SK-N-SH treated with all-trans-retinoic acid at 6 μM for 48 hours (cell line): ENCODE results near the gene MZB1.

Experiments used
- ATAC-seq: fragments of 200-7000 bp; cut with Tn5 transposase; 3 replicates; pipeline ENCODE4 v1.9.1; 2020; ENCODE audit warnings: mild to moderate bottlenecking, moderate library complexity
- ARNTL ChIP-seq: fragments of 450-650 bp; formaldehyde crosslinking; IDR thresholded peaks from 2 replicates; pipeline ENCODE4 v1.5.0; 2020; ENCODE audit warnings: low read depth, mild to moderate bottlenecking, moderate library complexity, borderline replicate concordance
- BACH2 ChIP-seq: fragments of 250-450 bp; sonication (Bioruptor Pico); IDR thresholded peaks from 2 replicates; pipeline ENCODE4 v1.9.0; 2021; ENCODE audit warnings: mild to moderate bottlenecking, borderline replicate concordance
- CSDC2 ChIP-seq: fragments of 250-450 bp; sonication (Bioruptor Pico); IDR thresholded peaks from 2 replicates; pipeline ENCODE4 v1.5.0; 2020; ENCODE audit warnings: mild to moderate bottlenecking, moderate library complexity
- CSRNP3 ChIP-seq: fragments of 250-450 bp; sonication (Bioruptor Pico); IDR thresholded peaks from 2 replicates; pipeline ENCODE4 v1.5.1; 2021; ENCODE audit warnings: mild to moderate bottlenecking, moderate library complexity
- GLIS3 ChIP-seq: fragments of 250-450 bp; sonication (Bioruptor Pico); IDR thresholded peaks from 2 replicates; pipeline ENCODE4 v1.5.0; 2020; ENCODE audit warnings: mild to moderate bottlenecking, moderate library complexity
- ISL1 ChIP-seq: fragments of 250-450 bp; sonication (Bioruptor Pico); IDR thresholded peaks from 2 replicates; pipeline ENCODE4 v2.1.2; 2022; ENCODE audit warnings: mild to moderate bottlenecking, moderate library complexity
- PATZ1 ChIP-seq: fragments of 250-450 bp; sonication (Bioruptor Pico); IDR thresholded peaks from 2 replicates; pipeline ENCODE4 v1.8.0; 2020; ENCODE audit warnings: mild to moderate bottlenecking, moderate library complexity, borderline replicate concordance
- PPARA ChIP-seq: fragments of 250-450 bp; sonication (Bioruptor Pico); IDR thresholded peaks from 2 replicates; pipeline ENCODE4 v1.5.0; 2020; ENCODE audit warnings: mild to moderate bottlenecking, borderline replicate concordance
- RARB ChIP-seq: fragments of 250-450 bp; sonication (Bioruptor Pico); IDR thresholded peaks from 2 replicates; pipeline ENCODE4 v1.8.0; 2021; ENCODE audit warnings: mild to moderate bottlenecking, moderate library complexity
- SNAI2 ChIP-seq: fragments of 250-450 bp; sonication (Bioruptor Pico); IDR thresholded peaks from 2 replicates; pipeline ENCODE4 v1.5.0; 2020; ENCODE audit warnings: mild to moderate bottlenecking, moderate library complexity
- TCF4 ChIP-seq: fragments of 250-450 bp; sonication (Bioruptor Pico); IDR thresholded peaks from 2 replicates; pipeline ENCODE4 v1.8.0; 2021; ENCODE audit warnings: mild to moderate bottlenecking, moderate library complexity, borderline replicate concordance
- TOX ChIP-seq: fragments of 250-450 bp; sonication (Bioruptor Pico); IDR thresholded peaks from 2 replicates; pipeline ENCODE4 v1.8.0; 2021; ENCODE audit warnings: mild to moderate bottlenecking, moderate library complexity, borderline replicate concordance
- ZC3H10 ChIP-seq: fragments of 250-450 bp; sonication (Bioruptor Pico); IDR thresholded peaks from 2 replicates; pipeline ENCODE4 v1.5.1; 2021; ENCODE audit warnings: mild to moderate bottlenecking, moderate library complexity
- ZFP3 ChIP-seq: fragments of 250-450 bp; sonication (Bioruptor Pico); IDR thresholded peaks from 2 replicates; pipeline ENCODE4 v1.5.0; 2020; ENCODE audit warnings: mild to moderate bottlenecking, moderate library complexity
- ZFP30 ChIP-seq: fragments of 450-650 bp; formaldehyde crosslinking; IDR thresholded peaks from 2 replicates; pipeline ENCODE4 v1.5.0; 2022; ENCODE audit warnings: mild to moderate bottlenecking, moderate library complexity
- ZNF565 ChIP-seq: fragments of 450-650 bp; formaldehyde crosslinking; conservative IDR thresholded peaks from 2 replicates; pipeline ENCODE4 v1.5.0; 2020; ENCODE audit warnings: low read depth, mild to moderate bottlenecking, moderate library complexity
- ZNF70 ChIP-seq: fragments of 450-650 bp; formaldehyde crosslinking; IDR thresholded peaks from 2 replicates; pipeline ENCODE4 v1.5.0; 2020; ENCODE audit warnings: mild to moderate bottlenecking, moderate library complexity
- ZNF8 ChIP-seq: fragments of 450-650 bp; formaldehyde crosslinking; IDR thresholded peaks from 2 replicates; pipeline ENCODE4 v1.5.0; 2020; ENCODE audit warnings: mild to moderate bottlenecking, moderate library complexity
- TF ChIP-seq, protein P1 (sequence below): fragments of 250-450 bp; sonication (Bioruptor Pico); IDR thresholded peaks from 2 replicates; pipeline ENCODE4 v1.5.1; 2020; ENCODE audit warnings: low read depth, mild to moderate bottlenecking, moderate library complexity
- TF ChIP-seq, protein P2 (sequence below): fragments of 250-450 bp; sonication (Bioruptor Pico); IDR thresholded peaks from 2 replicates; pipeline ENCODE4 v1.8.0; 2021; ENCODE audit warnings: low read depth, mild to moderate bottlenecking, moderate library complexity, borderline replicate concordance
- TF ChIP-seq, protein P3 (sequence below): fragments of 250-450 bp; sonication (Bioruptor Pico); IDR thresholded peaks from 2 replicates; pipeline ENCODE4 v1.5.0; 2020; ENCODE audit warnings: mild to moderate bottlenecking, moderate library complexity

Gene MZB1

DNA sequence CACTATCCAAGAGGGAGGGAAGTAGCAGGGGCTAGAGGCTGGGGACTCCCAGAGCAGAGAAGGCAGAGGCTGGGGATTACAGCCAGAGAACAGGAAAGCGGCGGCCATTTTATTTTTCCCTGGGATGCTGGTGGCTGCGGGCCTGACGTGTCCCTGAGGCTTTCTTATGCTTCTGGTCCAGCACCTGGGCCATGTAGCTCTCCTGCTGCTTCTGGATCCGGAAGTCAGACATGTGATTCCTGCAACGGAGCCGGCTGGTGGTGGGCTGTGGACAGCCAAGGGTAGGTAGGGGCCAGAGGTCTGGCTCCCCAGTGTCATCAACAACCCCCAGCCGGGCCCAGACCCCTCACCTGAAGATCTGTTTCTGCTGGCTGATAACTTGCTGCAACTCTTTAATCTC, 7.0 kb upstream of the MZB1 start:
- ATAC-seq: no peak
- no peak for TF ChIP-seq ZFP3 (CRISPR knock-in tag)
- no peak for TF ChIP-seq GLIS3
- no peak for TF ChIP-seq ZNF70 (CRISPR knock-in tag)
- no peak for TF ChIP-seq TOX (CRISPR knock-in tag)
- no peak for TF ChIP-seq PATZ1 (CRISPR knock-in tag)
- TF ChIP-seq PPARA (CRISPR knock-in tag): no peak
- no peak for TF ChIP-seq CSRNP3 (CRISPR knock-in tag)
- no peak for TF ChIP-seq ZFP30 (CRISPR knock-in tag)
- no peak for TF ChIP-seq ZNF8
- TF ChIP-seq CSDC2 (CRISPR knock-in tag): no peak
- no peak for TF ChIP-seq ARNTL (CRISPR knock-in tag)
- no peak for TF ChIP-seq ISL1 (CRISPR knock-in tag)
- TF ChIP-seq, protein P1, sequence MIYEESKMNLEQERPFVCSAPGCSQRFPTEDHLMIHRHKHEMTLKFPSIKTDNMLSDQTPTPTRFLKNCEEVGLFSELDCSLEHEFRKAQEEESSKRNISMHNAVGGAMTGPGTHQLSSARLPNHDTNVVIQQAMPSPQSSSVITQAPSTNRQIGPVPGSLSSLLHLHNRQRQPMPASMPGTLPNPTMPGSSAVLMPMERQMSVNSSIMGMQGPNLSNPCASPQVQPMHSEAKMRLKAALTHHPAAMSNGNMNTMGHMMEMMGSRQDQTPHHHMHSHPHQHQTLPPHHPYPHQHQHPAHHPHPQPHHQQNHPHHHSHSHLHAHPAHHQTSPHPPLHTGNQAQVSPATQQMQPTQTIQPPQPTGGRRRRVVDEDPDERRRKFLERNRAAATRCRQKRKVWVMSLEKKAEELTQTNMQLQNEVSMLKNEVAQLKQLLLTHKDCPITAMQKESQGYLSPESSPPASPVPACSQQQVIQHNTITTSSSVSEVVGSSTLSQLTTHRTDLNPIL (CRISPR knock-in tag): no peak
- TF ChIP-seq, protein P2, sequence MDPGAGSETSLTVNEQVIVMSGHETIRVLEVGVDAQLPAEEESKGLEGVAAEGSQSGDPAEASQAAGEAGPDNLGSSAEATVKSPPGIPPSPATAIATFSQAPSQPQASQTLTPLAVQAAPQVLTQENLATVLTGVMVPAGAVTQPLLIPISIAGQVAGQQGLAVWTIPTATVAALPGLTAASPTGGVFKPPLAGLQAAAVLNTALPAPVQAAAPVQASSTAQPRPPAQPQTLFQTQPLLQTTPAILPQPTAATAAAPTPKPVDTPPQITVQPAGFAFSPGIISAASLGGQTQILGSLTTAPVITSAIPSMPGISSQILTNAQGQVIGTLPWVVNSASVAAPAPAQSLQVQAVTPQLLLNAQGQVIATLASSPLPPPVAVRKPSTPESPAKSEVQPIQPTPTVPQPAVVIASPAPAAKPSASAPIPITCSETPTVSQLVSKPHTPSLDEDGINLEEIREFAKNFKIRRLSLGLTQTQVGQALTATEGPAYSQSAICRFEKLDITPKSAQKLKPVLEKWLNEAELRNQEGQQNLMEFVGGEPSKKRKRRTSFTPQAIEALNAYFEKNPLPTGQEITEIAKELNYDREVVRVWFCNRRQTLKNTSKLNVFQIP (CRISPR knock-in tag): no peak
- TF ChIP-seq SNAI2 (CRISPR knock-in tag): no peak
- no peak for TF ChIP-seq ZC3H10 (CRISPR knock-in tag)

DNA sequence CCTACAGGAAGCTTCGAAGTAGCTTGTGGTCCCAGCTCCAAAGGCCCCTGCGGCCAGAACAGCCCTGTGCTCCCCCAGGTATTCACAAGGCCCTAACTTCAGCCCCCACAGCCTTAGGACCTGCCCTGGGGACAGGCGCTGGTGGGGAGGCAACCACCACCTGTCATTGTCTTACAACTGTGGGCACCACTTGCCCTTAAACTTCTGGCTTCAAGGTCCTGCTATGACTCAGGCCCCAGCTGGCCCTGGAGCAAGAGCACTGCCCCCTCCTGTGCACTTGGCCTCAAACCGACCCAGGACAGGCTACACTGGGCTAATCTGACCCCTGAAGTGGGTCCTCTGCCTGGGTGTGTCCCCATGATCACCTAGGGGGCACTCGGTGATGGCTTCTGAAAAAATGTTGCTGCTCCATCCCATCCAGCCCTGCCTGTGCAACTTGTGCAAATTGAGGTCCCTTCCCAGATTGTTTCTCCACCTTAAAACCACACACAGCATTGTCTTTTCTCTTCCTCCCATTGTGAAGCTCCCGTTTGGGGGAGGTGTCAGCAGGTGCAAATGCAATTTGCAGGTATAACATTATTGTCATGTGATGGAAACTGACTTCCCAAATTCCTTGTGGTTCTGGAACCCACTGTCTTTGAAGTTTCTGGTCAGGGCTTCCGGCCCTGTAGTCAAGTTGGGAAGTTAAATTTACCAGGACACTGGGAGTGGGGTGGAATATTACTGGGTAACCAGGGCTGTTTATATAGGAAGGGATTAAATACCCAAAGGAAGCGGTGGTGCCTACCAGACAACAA, 6.3 kb upstream of the MZB1 start:
- TF ChIP-seq RARB (CRISPR knock-in tag) (no peak), ZFP30 (CRISPR knock-in tag) (no peak), TCF4 (CRISPR knock-in tag) (no peak), ISL1 (CRISPR knock-in tag) (no peak), ZC3H10 (CRISPR knock-in tag) (no peak), SNAI2 (CRISPR knock-in tag) (no peak), CSRNP3 (CRISPR knock-in tag) (no peak)

DNA sequence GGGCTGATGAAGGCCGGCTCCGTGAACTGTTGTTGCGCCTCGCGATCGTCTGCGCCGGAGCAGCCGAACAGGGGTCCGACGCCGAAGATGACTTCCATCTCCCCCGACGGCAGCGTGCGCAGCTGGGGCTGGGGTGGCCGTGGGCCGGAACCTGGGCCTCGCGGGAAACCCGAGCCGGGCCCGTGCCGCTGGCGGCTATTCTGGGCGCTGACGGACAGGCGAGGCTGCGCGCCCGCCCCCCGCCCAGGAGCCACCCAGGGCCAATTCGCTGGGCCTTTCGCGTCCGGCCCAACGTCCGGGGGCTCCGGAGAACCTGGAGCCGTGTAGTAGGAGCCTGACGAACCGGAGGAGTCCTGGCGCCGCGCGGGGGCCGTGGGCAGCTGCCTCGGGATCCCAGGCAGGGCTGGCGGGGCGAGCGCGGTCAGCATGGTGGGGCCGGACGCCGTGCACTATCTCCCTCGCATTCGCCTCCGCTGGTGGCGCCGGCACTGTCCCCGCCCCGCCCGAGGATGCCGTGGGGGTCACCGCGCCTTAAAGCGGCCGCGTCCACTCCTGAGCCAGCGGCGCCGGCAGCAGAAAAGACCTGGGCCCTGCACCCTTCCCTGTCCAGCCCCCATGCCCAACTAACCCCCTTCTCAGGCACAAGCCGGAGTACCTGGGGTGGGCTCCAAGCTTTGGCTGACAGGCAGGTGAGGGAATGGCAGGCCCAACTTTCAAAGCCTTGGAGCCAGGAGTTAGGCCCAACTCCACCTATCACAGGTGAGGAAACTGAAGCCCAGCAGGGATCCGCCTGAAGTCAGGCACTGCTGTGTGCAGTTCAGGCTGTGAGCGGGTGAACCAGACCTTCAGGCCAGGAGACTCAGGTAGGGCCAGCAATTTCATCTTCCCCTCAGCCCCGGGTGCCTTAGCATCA, 5.2 kb upstream of the MZB1 start, which contains the start of gene PROB1:
Gene PROB1 (minus strand): TSS at position 451 of the 913 bp plus-strand sequence. CDS start 23 bp downstream, at position 428.
- ATAC-seq: no peak
- TF ChIP-seq ISL1 (CRISPR knock-in tag) (no peak), BACH2 (no peak), PPARA (CRISPR knock-in tag) (no peak), CSRNP3 (CRISPR knock-in tag) (no peak), ZNF565 (CRISPR knock-in tag) (no peak)
- TF ChIP-seq, protein P3, sequence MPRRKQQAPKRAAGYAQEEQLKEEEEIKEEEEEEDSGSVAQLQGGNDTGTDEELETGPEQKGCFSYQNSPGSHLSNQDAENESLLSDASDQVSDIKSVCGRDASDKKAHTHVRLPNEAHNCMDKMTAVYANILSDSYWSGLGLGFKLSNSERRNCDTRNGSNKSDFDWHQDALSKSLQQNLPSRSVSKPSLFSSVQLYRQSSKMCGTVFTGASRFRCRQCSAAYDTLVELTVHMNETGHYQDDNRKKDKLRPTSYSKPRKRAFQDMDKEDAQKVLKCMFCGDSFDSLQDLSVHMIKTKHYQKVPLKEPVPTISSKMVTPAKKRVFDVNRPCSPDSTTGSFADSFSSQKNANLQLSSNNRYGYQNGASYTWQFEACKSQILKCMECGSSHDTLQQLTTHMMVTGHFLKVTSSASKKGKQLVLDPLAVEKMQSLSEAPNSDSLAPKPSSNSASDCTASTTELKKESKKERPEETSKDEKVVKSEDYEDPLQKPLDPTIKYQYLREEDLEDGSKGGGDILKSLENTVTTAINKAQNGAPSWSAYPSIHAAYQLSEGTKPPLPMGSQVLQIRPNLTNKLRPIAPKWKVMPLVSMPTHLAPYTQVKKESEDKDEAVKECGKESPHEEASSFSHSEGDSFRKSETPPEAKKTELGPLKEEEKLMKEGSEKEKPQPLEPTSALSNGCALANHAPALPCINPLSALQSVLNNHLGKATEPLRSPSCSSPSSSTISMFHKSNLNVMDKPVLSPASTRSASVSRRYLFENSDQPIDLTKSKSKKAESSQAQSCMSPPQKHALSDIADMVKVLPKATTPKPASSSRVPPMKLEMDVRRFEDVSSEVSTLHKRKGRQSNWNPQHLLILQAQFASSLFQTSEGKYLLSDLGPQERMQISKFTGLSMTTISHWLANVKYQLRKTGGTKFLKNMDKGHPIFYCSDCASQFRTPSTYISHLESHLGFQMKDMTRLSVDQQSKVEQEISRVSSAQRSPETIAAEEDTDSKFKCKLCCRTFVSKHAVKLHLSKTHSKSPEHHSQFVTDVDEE: no peak
- TF ChIP-seq, protein P2 (CRISPR knock-in tag): no peak

More for the DNA sequence above, 6.3 kb upstream of the MZB1 start:
- peak; percentile 30 for ATAC-seq
